Islet of Langerhans (tissue), 1 donor: Measurements from ENCODE around the gene HIVEP3.
"Not testable (repeated sequence)": the region's sequence is repeated elsewhere in the genome, so short reads cannot be mapped to it uniquely, and the experiment has no call there.

Source experiments
- FAIRE-seq: peaks from one replicate; lab custom pipeline; 2011; peaks lifted over from hg19 to GRCh38; lab: Jason Lieb, UNC

The HIVEP3 gene

DNA sequence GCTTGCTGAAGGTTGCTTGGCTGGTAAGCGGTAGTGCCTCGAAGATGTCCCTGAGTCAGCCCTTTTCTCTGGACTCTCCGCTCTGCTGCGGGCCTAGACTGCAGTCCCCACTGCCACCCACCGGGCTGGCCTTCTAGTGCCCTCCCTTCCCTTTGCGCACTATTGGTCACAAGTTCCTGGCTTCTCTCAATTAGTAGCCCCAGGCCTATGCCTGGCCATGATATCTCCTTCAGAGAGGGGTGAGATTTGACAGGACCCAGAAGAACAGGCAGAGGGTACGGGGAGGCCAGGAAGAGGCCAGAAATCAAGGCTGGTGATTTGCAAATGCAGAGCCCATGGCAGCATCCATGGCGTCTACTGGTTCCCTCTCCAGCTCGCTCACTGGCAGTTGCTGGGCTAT lies 207.7 kb downstream of the HIVEP3 start:
- no peak for FAIRE-seq

DNA sequence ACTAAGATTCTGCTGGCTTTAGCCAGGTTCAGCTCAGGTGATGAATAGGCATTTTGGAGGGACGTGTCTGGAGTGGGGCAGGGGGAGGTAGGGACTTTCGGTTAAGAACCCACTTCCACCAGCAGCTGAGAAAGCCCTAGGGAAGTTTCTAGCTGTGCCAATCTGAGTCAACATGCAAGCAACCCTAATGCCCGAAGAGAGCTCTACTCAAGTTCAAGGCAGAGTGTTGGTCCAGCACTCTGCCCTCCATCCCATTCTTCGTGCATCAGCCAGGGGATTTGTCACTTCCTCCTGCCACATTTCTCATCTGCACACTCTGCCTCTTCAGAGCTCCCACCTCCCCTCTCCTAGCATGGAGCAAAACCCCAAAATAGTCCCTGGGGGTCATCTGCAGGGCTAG lies 208.8 kb downstream of the HIVEP3 start:
- FAIRE-seq, result no peak

DNA sequence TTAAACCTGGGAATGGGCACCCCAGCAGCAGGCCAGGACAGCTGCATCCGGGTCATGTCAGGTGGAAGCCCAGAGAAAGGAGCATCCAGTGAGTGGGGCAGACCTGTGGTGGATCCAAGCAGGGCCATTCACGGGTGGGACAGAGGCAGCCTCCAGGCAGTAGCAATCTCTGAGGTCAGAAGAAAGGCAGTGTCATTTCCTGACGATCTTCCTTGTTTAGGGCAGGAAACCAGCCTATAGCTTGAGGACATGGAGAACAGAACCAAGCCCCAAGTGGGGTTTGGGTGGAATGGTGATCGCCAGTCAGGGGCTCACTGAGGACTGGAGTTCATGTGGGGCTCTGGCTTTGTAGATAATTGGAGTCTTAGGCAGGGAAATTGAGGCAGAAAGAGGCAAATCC lies 209.4 kb downstream of the HIVEP3 start:
- FAIRE-seq, result no peak

DNA sequence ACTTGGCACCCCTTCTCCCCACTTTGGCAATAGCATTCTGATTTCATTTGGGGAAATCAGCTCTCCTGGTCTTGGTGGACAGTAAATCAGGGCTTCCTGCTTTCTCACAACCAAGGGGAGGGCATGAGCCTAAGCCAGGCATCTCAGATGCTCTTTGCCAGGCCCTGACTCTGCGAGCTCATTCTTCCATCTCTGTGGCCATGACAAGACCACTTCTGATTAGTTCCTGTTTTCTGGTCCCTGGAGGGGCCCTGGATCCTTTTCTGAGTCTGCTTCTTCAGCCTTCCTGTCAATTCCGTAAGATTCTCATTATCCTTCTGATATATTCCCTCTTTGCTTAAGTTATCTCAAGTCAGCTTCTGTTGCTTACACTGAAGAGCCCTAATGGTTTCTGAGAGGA lies 210.4 kb downstream of the HIVEP3 start:
- no peak for FAIRE-seq

DNA sequence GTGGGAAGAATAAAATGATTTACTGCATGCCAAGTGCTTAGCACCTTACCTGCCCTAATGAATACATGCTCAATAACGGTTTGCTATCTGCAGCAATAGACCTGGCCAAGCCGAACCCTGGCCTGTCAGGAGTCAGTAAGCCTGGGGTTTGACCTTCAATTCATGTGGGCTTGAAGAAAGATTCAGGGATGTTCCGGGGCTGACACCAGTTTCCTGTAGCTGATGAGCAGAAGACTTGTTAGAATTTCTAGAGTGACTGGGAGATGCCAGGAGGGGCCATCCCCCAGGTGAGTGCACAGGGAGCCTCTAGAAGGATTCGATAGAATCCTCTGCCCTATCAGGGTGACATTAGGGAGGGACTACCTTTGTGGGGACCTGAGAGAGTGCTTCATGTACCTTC lies 210.9 kb downstream of the HIVEP3 start:
- no peak for FAIRE-seq

DNA sequence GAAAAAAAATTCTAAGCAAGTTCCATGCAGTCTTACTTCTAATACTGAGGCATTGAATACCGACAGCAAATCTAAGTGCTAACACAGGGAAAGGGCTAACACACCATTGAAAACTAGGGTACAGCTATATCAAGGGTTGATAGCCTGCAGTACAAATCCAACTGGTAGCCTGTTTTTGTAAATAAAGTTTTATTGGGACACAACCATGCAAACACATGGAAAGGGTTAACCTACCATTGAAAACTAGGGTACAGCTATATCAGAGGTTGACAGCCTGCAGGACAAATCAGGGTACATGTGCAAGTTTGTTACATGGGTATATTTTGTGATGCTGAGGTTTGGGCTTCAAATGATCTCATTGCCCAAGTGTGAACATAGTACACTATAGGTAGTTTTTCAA lies 212.9 kb downstream of the HIVEP3 start:
- FAIRE-seq, result no peak

DNA sequence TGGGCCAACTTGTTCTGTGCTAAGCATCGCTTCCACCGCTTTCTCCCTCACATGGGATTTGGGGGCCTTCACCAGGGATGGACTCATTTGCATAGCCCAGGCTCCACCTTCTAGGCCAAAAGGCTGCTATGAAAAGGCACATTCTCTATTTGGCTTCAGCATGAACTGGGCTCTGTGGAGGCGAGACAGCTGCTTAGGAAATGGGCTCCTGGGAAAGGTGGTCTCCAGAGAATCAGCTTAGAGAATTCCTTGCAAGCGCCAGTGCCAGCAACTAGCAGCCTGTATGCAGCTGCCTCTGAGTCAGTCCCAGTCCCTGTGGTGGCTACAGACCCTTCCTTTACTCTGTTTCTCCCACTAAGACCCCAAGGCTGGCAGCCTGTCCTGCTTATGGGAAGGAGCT lies 214.5 kb downstream of the HIVEP3 start:
- no peak for FAIRE-seq

DNA sequence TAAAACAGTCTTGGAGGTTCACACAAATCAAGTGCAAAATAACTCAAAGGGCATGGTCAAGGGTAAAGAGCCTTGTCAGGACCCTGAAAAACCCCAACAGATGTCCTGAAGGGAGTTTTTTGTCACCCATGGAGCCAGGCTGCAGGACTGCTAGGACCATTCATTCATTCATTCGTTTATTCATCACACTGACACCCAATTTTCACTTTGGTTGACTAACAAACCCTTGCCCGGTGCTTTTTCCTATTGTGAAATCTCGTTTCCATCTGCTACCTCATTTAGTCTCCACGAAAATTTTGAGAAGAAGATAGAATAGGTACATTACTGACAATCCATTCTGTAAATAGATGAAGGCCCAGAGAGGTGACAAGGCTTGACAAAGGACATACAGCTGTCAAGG lies 216.0 kb downstream of the HIVEP3 start:
- FAIRE-seq, result no peak

DNA sequence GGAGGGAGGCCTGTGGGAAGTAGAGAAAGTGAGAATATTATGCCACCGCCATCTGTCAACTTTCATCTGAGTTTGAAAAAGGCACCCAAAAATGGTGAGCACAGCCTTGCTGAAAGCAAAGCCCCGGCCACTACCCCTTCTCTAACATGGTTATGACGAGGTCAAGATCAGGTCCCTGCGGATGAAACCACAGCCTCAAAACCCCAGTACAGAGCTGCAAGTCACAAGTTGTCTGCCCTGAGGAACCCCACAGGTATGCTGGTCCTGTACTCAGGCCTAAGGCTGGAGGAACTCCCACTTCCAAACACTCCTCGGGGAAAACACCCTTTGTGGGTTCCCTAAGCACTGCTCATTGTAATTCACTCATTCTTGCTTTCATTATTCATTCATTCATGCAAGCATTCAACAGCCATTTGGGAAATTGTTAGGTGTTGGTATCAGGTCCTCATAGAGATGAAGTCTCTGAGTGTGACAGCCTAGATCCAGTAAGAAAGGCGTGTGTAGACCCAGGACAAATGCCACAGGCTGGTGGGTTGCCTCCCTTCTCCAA lies 217.7 kb downstream of the HIVEP3 start:
- no peak for FAIRE-seq

DNA sequence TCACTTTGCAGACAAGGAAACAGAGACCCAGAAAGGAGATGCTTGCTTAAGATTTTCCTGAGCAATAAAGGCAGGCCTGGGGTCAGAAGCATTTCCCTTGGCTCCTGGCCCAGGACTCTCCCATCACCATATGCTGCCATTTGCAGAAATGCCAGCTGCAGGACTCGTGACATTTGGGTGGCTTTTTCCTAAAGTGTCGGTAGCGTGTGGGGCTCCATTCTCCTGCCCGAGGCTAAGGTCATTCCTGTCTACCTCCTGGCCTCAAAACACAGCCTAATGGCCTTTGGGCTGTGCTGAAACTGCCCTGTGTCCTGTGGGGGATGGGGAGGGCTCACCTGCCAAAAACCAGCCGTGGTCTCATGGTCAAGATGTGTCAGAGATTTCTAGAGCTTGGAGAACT lies 218.1 kb downstream of the HIVEP3 start:
- no peak for FAIRE-seq

DNA sequence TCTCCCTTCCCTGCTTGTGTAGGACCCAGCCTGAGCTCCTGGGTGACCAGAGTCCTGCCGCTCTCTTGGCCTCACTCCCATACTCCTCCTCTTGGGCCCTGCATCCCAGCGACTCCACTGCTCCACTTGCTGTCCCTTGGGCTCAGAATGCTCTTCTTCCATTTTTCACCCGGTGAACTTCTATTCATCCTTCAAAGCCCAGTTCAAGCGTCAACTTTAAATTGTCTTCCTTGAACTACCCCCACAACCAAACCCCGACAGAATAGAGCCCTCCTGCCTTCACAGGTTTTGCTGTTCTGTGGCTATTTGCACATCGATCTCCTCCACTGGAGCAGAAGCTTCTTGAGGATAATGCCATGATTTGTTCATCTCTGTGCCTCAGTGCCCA lies 218.9 kb downstream of the HIVEP3 start:
- FAIRE-seq, result no peak

DNA sequence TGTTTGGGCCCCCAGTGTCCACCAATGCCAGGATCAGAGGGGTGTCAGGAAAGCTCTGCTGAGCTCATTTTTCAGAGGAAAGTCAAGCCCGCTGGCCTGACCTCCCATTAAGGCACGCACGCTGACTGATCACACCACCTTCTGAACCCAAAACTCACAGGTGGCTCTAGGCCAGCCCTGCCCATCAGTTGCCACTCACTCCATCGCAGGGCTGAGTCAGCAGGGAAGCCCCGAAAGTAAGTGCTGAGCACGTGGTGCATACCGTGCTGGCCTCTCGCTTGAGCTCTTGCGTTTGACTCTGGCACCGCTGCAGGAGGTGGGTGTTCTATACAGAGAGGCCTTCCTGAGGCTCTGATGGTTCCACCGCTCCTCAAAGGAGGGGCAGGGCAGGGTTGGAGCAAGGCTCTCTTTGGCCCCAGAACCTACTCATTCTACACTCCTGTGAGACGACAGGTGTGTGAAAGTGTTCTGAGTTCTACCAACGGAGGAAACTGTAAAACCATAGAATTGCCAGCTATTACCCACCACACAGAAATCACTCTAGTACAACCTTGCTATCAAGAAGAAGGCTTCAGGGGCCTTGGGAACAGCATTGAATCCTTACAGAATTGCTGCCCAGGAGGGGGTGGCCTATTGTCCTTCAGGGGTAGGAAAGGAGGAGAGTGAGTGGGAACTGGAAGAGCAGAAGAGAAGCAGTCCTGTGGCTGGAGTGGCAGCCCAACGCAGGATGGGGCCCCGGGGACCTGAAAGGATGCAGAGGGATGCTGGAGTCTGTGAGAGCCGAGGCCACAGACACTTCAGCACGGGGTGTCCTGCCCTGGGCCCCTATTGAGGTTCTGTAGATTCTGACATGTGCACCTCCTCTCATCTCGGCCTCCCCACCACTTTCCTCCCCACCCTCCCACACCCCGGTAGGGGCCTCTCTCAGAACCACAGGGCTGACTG lies 219.5 kb downstream of the HIVEP3 start:
- no peak for FAIRE-seq

DNA sequence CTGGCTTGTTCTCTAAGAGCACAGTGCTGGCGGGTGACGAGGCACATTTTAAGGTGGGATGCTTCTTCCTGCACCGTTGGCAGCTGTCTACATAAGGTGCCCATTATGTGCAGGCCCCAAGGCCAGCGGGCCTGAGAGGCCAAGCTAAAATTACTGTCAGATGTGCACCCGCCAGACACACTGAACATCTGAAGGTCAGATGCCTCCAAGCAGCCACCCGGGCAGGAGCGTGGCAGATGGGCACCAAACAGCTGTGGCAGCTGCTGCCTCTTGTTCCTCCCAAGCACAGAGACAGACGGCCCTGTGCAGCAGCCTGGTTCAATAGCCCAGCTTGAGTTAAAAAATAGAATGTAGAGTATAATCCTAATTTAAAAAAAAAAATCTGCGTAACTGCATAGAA lies 222.3 kb downstream of the HIVEP3 start:
- no peak for FAIRE-seq

DNA sequence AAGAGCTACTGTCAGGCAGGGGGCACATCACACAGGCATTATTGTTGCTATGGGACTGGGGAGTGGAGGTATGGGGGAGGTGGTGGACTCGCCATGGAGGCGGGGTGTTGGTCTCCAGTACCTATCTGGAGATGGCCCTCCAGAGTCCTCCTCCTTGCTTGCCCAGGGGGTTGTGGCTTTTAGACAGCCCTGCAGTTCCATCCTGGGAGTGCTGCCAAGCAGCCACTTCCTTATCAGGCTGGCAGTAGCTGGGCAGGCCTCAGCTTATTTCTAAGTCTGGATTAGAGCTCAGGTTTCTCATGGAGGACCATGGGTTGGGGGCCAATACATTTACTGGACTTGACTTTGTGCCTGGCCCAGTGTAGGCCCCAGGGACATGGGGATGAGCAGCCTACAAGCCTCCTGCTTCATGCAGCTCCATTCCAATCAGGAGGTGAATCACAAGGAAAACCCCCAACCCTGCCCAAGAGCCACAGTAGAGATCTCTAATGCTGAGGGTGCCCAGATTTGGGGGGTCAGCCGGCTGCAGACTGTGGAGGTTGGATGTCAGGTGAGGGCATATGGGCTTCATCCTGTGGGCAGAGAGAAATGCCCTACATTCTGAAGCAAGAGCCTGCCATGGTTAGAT lies 223.5 kb downstream of the HIVEP3 start:
- FAIRE-seq, result no peak

DNA sequence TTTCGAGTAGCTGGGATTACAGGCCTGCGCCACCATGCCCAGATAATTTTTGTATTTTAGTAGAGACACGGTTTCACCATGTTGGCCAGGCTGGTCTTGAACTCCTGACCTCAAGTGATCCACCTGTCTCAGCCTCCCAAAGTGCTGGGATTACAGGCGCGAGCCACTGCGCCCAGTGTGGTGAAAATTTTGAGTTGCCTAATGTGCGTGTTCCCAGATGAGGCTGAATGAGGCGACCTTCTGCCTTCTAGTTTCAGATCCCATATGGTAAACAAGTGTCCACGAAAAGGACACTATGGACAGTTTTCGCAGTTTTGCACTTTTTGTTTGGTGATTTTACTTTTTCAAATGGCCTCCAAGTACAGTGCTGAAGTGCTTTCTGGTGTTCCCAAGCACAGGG lies 226.8 kb downstream of the HIVEP3 start:
- FAIRE-seq, result not testable (repeated sequence)

DNA sequence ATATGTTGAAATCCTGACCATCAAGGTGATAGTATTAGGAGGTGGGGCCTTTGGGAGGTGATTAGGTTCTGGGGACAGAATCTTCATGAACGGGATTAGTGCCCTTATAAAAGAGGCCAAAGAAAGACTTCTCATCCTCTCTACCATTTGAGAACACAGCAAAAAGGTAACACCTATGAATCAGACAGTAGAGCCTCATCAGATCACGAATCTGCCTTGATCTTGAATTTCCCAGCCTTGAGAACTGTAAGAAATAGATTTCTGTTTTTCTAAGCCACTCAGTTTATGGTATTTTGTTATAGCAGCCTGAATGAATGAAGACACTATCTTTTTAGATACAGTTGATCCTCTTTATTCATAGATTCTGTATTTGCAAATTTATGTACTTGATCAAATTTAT lies 227.3 kb downstream of the HIVEP3 start:
- no peak for FAIRE-seq

DNA sequence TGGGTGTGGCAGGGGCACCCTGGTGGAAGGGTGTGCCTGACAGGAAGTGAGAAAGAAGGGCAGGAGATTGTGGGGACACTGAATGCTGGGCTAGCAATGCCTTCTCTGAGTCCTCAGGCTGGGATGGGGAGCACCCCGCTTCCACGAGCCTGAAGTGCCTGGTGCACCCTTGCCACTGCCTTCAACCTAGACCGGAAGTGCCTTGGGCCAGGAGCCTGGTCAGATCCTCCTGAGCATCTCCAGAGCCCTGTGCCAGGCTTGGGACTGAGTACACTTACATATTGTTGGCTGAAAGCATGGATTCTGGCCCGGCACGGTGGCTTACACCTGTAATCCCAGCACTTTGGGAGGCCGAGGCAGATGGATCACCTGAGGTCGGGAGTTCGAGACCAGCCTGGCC lies 228.4 kb downstream of the HIVEP3 start:
- FAIRE-seq, result no peak

DNA sequence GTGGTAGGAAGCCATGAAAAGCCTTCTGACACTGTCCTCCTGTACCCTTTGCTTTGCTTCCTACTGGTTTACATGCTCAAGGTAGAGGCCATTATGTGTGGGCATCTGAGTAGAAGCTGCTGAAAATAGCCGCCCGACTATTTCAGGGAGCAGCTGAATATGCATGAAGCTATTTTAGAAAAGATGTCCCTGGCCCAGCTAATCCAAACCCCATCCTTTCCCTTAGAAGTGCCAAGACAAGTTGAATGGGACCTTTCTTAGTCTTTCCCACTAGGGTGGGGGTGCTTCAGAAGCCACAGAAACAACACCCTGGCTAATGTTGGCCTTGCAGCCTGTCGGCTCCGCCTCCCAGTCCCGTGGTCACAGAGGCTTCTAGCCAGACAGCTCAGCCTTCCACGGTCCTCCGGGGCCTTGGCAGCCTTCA lies 229.2 kb downstream of the HIVEP3 start:
- FAIRE-seq, result no peak

DNA sequence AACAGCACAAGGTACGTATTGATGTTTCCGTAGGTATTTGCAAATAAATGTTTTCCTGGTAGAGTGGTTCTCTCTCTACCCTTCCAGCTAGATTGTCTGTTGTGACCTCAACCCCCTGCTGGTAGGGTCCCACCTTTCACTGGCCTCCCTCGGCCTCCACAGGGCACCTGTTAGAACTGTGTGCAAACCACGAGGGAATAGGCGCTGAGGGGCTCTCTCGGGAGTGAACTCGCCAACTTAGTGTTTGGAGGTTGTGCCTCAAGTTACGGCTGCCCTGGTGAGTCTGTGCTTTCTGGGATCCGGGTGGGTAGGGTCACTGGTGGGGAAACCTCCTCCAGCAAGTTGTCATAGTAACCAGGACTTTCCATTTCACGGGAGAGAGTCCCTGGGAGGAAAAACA lies 229.6 kb downstream of the HIVEP3 start:
- no peak for FAIRE-seq

DNA sequence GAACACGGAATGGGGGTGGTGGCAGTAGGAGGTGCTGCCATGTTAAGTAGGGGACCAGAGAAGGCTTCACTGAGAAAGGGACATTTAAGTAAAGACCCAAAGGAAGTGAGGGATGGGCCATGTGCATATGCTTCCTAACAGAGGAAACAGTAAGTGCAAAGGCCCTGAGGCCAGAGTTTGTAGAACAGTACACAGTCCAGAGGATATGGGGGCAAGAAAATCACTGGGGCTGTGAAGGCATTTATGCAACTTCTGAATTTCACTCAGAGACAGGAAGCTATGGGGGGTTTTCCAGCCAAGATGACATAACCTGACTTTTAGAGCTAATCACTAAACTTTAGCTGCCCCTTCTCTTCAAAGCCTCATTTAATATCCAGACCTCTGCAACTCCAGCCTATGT lies 231.7 kb downstream of the HIVEP3 start:
- FAIRE-seq, result no peak

DNA sequence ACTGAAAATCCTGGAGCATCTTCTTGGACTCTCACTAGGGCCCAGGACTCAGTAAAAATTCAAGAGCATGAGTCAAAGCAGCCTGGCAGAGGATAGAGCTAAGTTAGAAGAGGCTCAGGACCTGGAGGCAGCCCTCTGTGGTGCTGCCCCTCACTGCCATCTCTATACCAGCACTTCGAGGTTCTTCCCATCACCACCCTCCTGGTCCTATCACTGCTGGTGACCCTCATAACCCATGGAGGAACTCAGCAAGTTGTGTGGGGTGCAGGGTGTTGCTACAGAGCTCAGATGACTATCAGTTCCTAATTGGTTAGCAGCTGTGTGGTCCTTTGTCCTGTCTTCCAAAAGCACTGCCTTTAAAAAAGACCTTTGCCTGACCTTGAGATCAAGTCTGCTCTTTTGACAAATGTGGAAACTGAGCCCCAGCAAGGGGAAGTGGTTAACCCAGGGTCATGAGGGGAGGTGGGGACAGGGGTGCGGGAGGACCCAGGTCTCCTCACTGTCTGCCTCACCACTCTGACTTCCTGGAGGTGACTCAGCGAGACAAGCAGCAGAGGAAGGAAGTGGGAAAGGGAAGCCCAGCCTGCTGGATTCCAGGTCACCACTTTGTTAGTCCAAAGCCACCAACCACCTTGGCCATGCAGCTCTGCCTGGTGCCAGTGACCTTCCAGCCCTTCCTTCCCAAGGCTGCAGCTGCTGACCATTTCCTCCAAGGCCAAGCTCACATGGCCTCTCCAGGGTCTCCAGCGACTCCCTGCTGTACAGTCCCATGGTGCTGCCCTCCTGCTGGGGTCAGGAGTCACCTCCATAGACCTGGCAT lies 234.8 kb downstream of the HIVEP3 start:
- no peak for FAIRE-seq

DNA sequence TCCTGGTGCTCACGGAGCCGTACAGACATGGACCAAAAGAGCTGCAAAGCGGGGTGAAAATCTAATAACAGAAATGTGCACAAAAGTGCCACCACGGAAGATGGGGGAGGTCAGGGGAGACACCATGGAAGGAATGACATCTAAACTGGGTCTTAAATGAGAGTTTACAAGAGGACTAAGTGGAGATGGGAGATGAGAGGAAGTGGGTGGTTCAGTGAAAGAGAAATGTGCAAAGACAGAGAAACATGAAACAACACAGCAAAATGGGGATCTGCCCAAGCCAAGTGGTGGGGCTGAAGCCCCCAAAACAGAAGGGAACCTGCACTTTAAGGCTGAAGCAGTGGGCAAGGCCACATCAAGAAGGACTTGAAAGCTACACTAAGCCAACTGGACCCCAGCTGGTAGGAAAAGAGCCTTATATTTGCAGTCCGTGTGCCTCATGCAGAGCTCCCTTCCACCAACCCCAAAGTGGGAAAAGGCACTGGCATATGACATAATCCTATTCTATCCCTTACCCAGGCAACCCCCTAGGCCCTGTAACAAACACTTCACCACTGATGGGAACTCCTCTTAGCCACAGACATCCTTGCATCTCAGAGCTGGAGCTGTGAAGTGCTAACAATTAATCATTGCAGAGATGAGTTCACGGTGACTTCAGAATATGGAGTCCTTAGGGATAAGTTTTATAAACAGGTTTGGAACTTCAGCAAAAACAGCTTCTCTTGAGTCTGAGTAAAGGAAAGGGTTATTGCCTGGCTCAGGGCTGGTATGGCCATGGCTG lies 235.7 kb downstream of the HIVEP3 start:
- FAIRE-seq, result no peak
